ENCODE measurements around the gene DLG2.
"Not testable (repeated sequence)": the region's sequence is repeated elsewhere in the genome, so short reads cannot be mapped to it uniquely, and the experiment has no call there.

The DLG2 gene

DNA sequence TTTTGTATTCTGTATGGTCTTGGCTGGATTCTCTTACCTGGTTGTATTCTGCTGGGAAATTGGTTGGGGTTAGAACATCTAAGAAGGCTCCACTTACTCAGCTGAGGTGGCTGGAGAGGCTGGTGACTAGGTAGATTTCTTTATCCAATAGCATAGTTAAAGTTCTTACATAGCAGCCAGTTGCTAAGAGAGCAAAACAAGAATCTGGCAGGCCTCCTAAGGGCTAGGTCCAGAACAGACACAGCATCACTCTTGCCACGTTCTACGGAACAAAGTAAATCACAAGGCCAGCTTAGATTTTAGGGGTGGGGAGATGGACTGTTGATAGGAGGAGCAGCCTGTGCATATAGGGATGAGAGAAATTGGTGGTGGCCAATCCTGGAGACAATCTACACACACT lies 2199.6 kb downstream of the DLG2 start:
- no peaks in the 10 kb centered on the region for H3K9me2 ChIP-seq (replicated peaks; ENCODE audit: insufficient read depth, low read length)
- H3F3A ChIP-seq (ENCODE audit: insufficient read depth, low read length), result no peaks in the 10 kb centered on the region
- no peaks in the 10 kb centered on the region for H3K9me3 ChIP-seq (replicated peaks; ENCODE audit: insufficient read depth, low read length)
- no peak overlapping the region for H2AFZ ChIP-seq (ENCODE audit: low read length)
- H3K9ac ChIP-seq (ENCODE audit: low read length), result no peak overlapping the region
- H4K20me1 ChIP-seq (ENCODE audit: insufficient read depth, low read length), result no peaks in the 10 kb centered on the region
- no peaks in the 10 kb centered on the region for H3K4me1 ChIP-seq (ENCODE audit: low read length)
- no peaks in the 10 kb centered on the region for H3K36me3 ChIP-seq (replicated peaks; ENCODE audit: insufficient read depth, low read length)
- H3K27ac ChIP-seq (ENCODE audit: low read length), result no peak overlapping the region
- no peak overlapping the region for H3K4me3 ChIP-seq (ENCODE audit: low read length)
- TF ChIP-seq EZH2 (optimal IDR thresholded peaks at IDR 0.05; ENCODE audit: low read depth, low read length), result no peak
- no peak for TF ChIP-seq EZH2phosphoT487 (IDR thresholded peaks at IDR 0.05; ENCODE audit: low read length)
- TF ChIP-seq, protein P1, sequence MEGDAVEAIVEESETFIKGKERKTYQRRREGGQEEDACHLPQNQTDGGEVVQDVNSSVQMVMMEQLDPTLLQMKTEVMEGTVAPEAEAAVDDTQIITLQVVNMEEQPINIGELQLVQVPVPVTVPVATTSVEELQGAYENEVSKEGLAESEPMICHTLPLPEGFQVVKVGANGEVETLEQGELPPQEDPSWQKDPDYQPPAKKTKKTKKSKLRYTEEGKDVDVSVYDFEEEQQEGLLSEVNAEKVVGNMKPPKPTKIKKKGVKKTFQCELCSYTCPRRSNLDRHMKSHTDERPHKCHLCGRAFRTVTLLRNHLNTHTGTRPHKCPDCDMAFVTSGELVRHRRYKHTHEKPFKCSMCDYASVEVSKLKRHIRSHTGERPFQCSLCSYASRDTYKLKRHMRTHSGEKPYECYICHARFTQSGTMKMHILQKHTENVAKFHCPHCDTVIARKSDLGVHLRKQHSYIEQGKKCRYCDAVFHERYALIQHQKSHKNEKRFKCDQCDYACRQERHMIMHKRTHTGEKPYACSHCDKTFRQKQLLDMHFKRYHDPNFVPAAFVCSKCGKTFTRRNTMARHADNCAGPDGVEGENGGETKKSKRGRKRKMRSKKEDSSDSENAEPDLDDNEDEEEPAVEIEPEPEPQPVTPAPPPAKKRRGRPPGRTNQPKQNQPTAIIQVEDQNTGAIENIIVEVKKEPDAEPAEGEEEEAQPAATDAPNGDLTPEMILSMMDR (IDR thresholded peaks at IDR 0.05; ENCODE audit: low read length), result no peak
- DNase-seq, result no peak
- H3K79me2 ChIP-seq (ENCODE audit: low read length), result no peaks in the 10 kb centered on the region
- no peaks in the 10 kb centered on the region for H3K27me3 ChIP-seq (replicated peaks; ENCODE audit: insufficient read depth, low read length)
- no peak overlapping the region for H3K4me2 ChIP-seq (ENCODE audit: low read depth, low read length)

DNA sequence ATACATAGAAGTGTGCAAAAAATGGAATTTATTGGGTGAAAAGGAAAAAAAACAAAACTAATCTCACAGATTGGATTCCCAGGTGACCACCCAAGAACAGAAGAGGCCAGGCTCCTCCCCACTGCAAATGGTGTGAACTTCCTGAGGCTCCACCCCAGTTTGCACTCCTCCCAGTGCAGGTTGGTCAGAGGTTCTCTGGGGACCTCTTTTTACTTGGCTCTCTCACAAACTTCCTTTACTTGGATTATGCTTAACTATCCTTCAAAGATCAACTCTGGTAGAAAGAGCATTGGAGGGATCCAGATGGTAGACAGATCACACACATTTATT lies 2202.0 kb downstream of the DLG2 start:
- H3K36me3 ChIP-seq (replicated peaks; ENCODE audit: insufficient read depth, low read length), result no peaks in the 10 kb centered on the region
- H2AFZ ChIP-seq (ENCODE audit: low read length), result no peak overlapping the region
- TF ChIP-seq EZH2 (optimal IDR thresholded peaks at IDR 0.05; ENCODE audit: low read depth, low read length), result no peak
- TF ChIP-seq, protein P1 (IDR thresholded peaks at IDR 0.05; ENCODE audit: low read length), result no peak
- TF ChIP-seq EZH2phosphoT487 (IDR thresholded peaks at IDR 0.05; ENCODE audit: low read length), result no peak

DNA sequence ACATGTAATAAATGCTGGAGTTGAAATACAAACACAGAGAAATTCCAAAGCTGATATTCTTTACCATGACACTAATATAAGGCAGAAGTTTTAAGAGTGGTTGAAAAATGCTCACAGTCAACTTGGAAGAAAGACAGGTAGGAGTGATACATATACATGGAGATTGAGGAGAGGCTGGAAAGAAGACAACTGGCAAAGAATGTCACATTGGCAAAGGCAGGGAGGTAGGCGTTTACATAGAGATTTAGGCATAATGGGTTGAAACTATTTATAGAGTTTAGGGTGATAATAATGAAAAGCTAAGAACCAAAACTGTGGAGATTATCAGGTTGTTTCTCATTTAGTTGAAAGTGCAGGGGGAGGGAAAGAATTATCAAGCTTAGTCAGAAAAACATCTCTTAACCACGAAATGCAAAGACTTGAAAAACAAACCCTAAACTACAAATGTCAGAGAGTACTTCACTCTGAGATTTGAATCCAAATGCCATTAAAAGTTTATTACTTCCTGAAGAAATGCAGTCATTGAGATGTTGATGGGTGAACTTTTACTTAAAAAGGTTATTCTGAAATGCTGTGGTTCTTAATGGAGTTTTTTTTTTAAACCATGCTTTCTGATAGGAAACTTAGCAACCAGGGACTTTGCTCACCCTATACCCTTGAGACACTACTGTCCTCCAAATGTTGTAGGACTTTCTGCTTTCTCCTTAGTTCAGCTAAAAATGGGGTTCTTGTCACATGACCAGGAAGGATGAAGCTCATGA lies 2202.6 kb downstream of the DLG2 start:
- Histone ChIP-seq H4K20me1 (ENCODE audit: insufficient read depth, low read length) (no peaks in the 10 kb centered on the region), H3K36me3 (replicated peaks; ENCODE audit: insufficient read depth, low read length) (no peaks in the 10 kb centered on the region), H3F3A (ENCODE audit: insufficient read depth, low read length) (no peaks in the 10 kb centered on the region), H3K9me2 (replicated peaks; ENCODE audit: insufficient read depth, low read length) (no peaks in the 10 kb centered on the region), H3K4me1 (ENCODE audit: low read length) (no peaks in the 10 kb centered on the region), H3K9ac (ENCODE audit: low read length) (no peak overlapping the region), H3K4me2 (ENCODE audit: low read depth, low read length) (no peak overlapping the region), H2AFZ (ENCODE audit: low read length) (no peak overlapping the region), H3K27ac (ENCODE audit: low read length) (no peak overlapping the region), H3K27me3 (replicated peaks; ENCODE audit: insufficient read depth, low read length) (no peaks in the 10 kb centered on the region), H3K9me3 (replicated peaks; ENCODE audit: insufficient read depth, low read length) (no peaks in the 10 kb centered on the region), H3K4me3 (ENCODE audit: low read length) (no peak overlapping the region), H3K79me2 (ENCODE audit: low read length) (no peaks in the 10 kb centered on the region)
- TF ChIP-seq, protein P1 (IDR thresholded peaks at IDR 0.05; ENCODE audit: low read length), result no peak
- TF ChIP-seq EZH2 (optimal IDR thresholded peaks at IDR 0.05; ENCODE audit: low read depth, low read length) (no peak), EZH2phosphoT487 (IDR thresholded peaks at IDR 0.05; ENCODE audit: low read length) (no peak)
- DNase-seq, result no peak

More for the DNA sequence above, 2202.0 kb downstream of the DLG2 start:
- no peak overlapping the region for H3K4me3 ChIP-seq (ENCODE audit: low read length)
- no peaks in the 10 kb centered on the region for H4K20me1 ChIP-seq (ENCODE audit: insufficient read depth, low read length)
- no peaks in the 10 kb centered on the region for H3K4me1 ChIP-seq (ENCODE audit: low read length)
- DNase-seq, result no peak
- H3K79me2 ChIP-seq (ENCODE audit: low read length), result no peaks in the 10 kb centered on the region
- no peak overlapping the region for H3K4me2 ChIP-seq (ENCODE audit: low read depth, low read length)
- H3K9me2 ChIP-seq (replicated peaks; ENCODE audit: insufficient read depth, low read length), result no peaks in the 10 kb centered on the region
- no peaks in the 10 kb centered on the region for H3K27me3 ChIP-seq (replicated peaks; ENCODE audit: insufficient read depth, low read length)
- no peak overlapping the region for H3K9ac ChIP-seq (ENCODE audit: low read length)
- no peak overlapping the region for H3K27ac ChIP-seq (ENCODE audit: low read length)
- no peaks in the 10 kb centered on the region for H3F3A ChIP-seq (ENCODE audit: insufficient read depth, low read length)
- H3K9me3 ChIP-seq (replicated peaks; ENCODE audit: insufficient read depth, low read length), result no peaks in the 10 kb centered on the region

DNA sequence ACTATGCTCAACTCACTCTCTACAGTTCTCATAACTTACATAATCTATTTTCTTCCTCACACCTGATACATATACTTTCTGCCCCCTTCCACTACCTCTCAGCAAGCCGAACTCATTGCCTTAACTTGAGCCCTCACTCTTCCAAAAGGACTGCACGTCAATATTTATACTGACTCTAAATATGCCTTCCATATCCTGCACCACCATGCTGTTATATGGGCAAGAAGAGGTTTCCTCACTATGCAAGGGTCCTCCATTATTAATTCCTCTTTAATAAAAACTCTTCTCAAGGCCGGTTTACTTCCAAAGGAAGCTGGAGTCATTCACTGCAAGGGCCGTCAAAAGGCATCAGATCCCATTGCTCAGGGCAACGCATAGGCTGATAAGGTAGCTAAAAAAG lies 2204.5 kb downstream of the DLG2 start:
- not testable (repeated sequence) for H3K27me3 ChIP-seq (replicated peaks; ENCODE audit: insufficient read depth, low read length); H3K9ac ChIP-seq (ENCODE audit: low read length); H3K36me3 ChIP-seq (replicated peaks; ENCODE audit: insufficient read depth, low read length); H3K4me1 ChIP-seq (ENCODE audit: low read length); DNase-seq; H3F3A ChIP-seq (ENCODE audit: insufficient read depth, low read length); H3K9me2 ChIP-seq (replicated peaks; ENCODE audit: insufficient read depth, low read length); H2AFZ ChIP-seq (ENCODE audit: low read length); H4K20me1 ChIP-seq (ENCODE audit: insufficient read depth, low read length); H3K27ac ChIP-seq (ENCODE audit: low read length); H3K4me3 ChIP-seq (ENCODE audit: low read length); H3K9me3 ChIP-seq (replicated peaks; ENCODE audit: insufficient read depth, low read length); H3K79me2 ChIP-seq (ENCODE audit: low read length); H3K4me2 ChIP-seq (ENCODE audit: low read depth, low read length)

Measured in MM.1S (cell line).